Caco-2 (cell line): ENCODE results near the gene EIF3A. TPM values are rescaled to one million over a fixed set of nuclear protein-coding genes. Genes with fewer than 3 reads are reported as not detected.

Experiments used
- BruUV-seq: library from RNA; stranded (reverse); fragments of 400-500 nt; replicated peaks from 2 replicates; lab custom pipeline; 2021; lab: Mats Ljungman, UMichigan
- CTCF ChIA-PET: fragments of 300-600 bp; sonication (Branson Sonifier 250); formaldehyde crosslinking; loops from one replicate; lab custom pipeline; 2022; ENCODE audit warnings: antibody characterized with exemption; lab: Charles Lee
- POLR2A ChIA-PET: fragments of 300-600 bp; sonication (Branson Sonifier 250); formaldehyde crosslinking; loops from one replicate; lab custom pipeline; 2022; ENCODE audit warnings: antibody characterized with exemption; lab: Charles Lee
- DNase-seq, 2 experiments: peaks; one replicate each; pipeline versions ENCODE4 v3.0.0 to v3.0.0-alpha.2; 2020 to 2022
- H3K27me3 ChIP-seq: replicated peaks from 2 replicates; pipeline ENCODE4 v1.6.0; 2011; ENCODE audit warnings: low read length; ENCODE audit not compliant: control insufficient read depth, insufficient read depth
- H3K36me3 ChIP-seq: 2 replicates; pipeline ENCODE4 v1.5.1; 2011; ENCODE audit warnings: low read length; ENCODE audit not compliant: control insufficient read depth, insufficient read depth
- H3K4me1 ChIP-seq: fragments of 250-450 bp; sonication (Bioruptor Pico); 2 replicates; pipeline ENCODE4 v1.5.1; 2020; ENCODE audit warnings: mild to moderate bottlenecking
- H3K4me3 ChIP-seq: 2 replicates; pipeline ENCODE4 v1.5.1; 2011; ENCODE audit warnings: low read depth, mild to moderate bottlenecking, control low read depth, low read length
- H3K9me3 ChIP-seq: fragments of 250-450 bp; sonication (Bioruptor Pico); 2 replicates; pipeline ENCODE4 v1.5.1; 2020; ENCODE audit warnings: mild to moderate bottlenecking, moderate library complexity
- H3K27ac Mint-ChIP-seq: one replicate; pipeline ENCODE4 v1.8.0; 2022; ENCODE audit warnings: mixed read lengths; ENCODE audit not compliant: unreplicated experiment
- H3K27me3 Mint-ChIP-seq: one replicate; pipeline ENCODE4 v1.8.0; 2022; ENCODE audit warnings: mixed read lengths; ENCODE audit not compliant: insufficient read depth, unreplicated experiment
- H3K36me3 Mint-ChIP-seq: one replicate; pipeline ENCODE4 v1.8.0; 2022; ENCODE audit warnings: mild to moderate bottlenecking, mixed read lengths; ENCODE audit not compliant: insufficient read depth, unreplicated experiment
- H3K4me1 Mint-ChIP-seq: one replicate; pipeline ENCODE4 v1.8.0; 2022; ENCODE audit warnings: low read depth, mixed read lengths; ENCODE audit not compliant: unreplicated experiment
- H3K4me3 Mint-ChIP-seq: one replicate; pipeline ENCODE4 v1.8.0; 2022; ENCODE audit warnings: mild to moderate bottlenecking, moderate library complexity, mixed read lengths; ENCODE audit not compliant: unreplicated experiment
- H3K9me3 Mint-ChIP-seq: one replicate; pipeline ENCODE4 v1.8.0; 2022; ENCODE audit warnings: mixed read lengths; ENCODE audit not compliant: unreplicated experiment
- CTCF ChIP-seq, 2 experiments: fragments of 200-600 bp in 1 of 2; IDR thresholded peaks; 1 replicate in 1 of 2; 2 replicates in 1 of 2; pipeline versions ENCODE4 v1.5.1 to v1.8.0; 2011 to 2022; ENCODE audit warnings: antibody characterized with exemption in 1 of 2, control low read depth in 1 of 2, inconsistent platforms in 1 of 2, low read depth in 1 of 2, low read length in 1 of 2, mild to moderate bottlenecking in 1 of 2, moderate library complexity in 1 of 2; ENCODE audit not compliant: insufficient read depth in 1 of 2, severe bottlenecking in 1 of 2, unreplicated experiment in 1 of 2
- intact Hi-C: fragments of 100-400 bp; cut with micrococcal nuclease; formaldehyde crosslinking; loops from one replicate; pipeline ENCODE4 v1.10.0; 2022; ENCODE audit not compliant: unreplicated experiment
- total RNA-seq: library from RNA; stranded (reverse); gene quantifications from 2 replicates; pipeline ENCODE4 v1.2.3, GENCODE V29; 2022

EIF3A gene
- total RNA-seq, 1 experiment from 2014 or later, result 146 TPM

- H3K36me3 Mint-ChIP-seq, result peaks cover 97% of the 10 kb centered on the region
- BruUV-seq, result no TSS peak
- intact Hi-C loops, result no loop called here
- peaks cover 20% of the 10 kb centered on the region for H3K4me1 Mint-ChIP-seq
- no peaks in the 10 kb centered on the region for H3K9me3 Mint-ChIP-seq
- no peaks in the 10 kb centered on the region for H3K9me3 ChIP-seq
- no peak for DNase-seq
- no peaks in the 10 kb centered on the region for H3K27me3 ChIP-seq
- TF ChIP-seq CTCF (IDR thresholded peaks at IDR 0.05; ENCODE audit: insufficient read depth in 1 of 2, low read depth in 1 of 2, low read length in 1 of 2, severe bottlenecking in 1 of 2, unreplicated experiment in 1 of 2), result no peak
- H3K4me3 Mint-ChIP-seq, result no peak overlapping the region
- H3K27ac Mint-ChIP-seq, result no peak overlapping the region
- POLR2A ChIA-PET, result no interaction called here
- CTCF ChIA-PET, result no interaction called here
- no peaks in the 10 kb centered on the region for H3K4me1 ChIP-seq
- H3K36me3 ChIP-seq, result peaks cover 8% of the 10 kb centered on the region
- H3K27me3 Mint-ChIP-seq, result no peaks in the 10 kb centered on the region
- H3K4me3 ChIP-seq, result no peak overlapping the region
These were observed 35.1 kb downstream of the EIF3A start for GRCh38 chr10:119045561-119045960.

- DNase-seq, result no peak
- ChIA-PET CTCF (no interaction called here), POLR2A (no interaction called here)
- TSS peak; percentile 99 for BruUV-seq
- no peak overlapping the region for H3K4me3 Mint-ChIP-seq
- H3K27me3 Mint-ChIP-seq, result no peaks in the 10 kb centered on the region
- peaks cover 5% of the 10 kb centered on the region for H3K36me3 ChIP-seq
- intact Hi-C loops, result no loop called here
- H3K4me1 ChIP-seq, result no peaks in the 10 kb centered on the region
- no peaks in the 10 kb centered on the region for H3K9me3 Mint-ChIP-seq
- no peak for TF ChIP-seq CTCF (IDR thresholded peaks at IDR 0.05; ENCODE audit: insufficient read depth in 1 of 2, low read depth in 1 of 2, low read length in 1 of 2, severe bottlenecking in 1 of 2, unreplicated experiment in 1 of 2)
- peaks cover 7% of the 10 kb centered on the region for H3K4me1 Mint-ChIP-seq
- H3K9me3 ChIP-seq, result no peaks in the 10 kb centered on the region
- H3K4me3 ChIP-seq, result no peak overlapping the region
- peak overlapping the region; percentile 61 for H3K27ac Mint-ChIP-seq
- no peaks in the 10 kb centered on the region for H3K27me3 ChIP-seq
- peaks cover 97% of the 10 kb centered on the region for H3K36me3 Mint-ChIP-seq
These were observed 38.4 kb downstream of the EIF3A start for GRCh38 chr10:119042169-119042568.

GRCh38 chr10:119041326-119041725, 39.3 kb downstream of the EIF3A start:
- Histone ChIP-seq H3K4me3 (no peak overlapping the region), H3K9me3 (no peaks in the 10 kb centered on the region), H3K27me3 (no peaks in the 10 kb centered on the region), H3K36me3 (peaks cover 5% of the 10 kb centered on the region), H3K4me1 (no peaks in the 10 kb centered on the region)
- no peaks in the 10 kb centered on the region for H3K27me3 Mint-ChIP-seq
- H3K4me1 Mint-ChIP-seq, result peaks cover 7% of the 10 kb centered on the region
- no TSS peak for BruUV-seq
- no peak overlapping the region for H3K4me3 Mint-ChIP-seq
- H3K27ac Mint-ChIP-seq, result no peak overlapping the region
- TF ChIP-seq CTCF (IDR thresholded peaks at IDR 0.05; ENCODE audit: insufficient read depth in 1 of 2, low read depth in 1 of 2, low read length in 1 of 2, severe bottlenecking in 1 of 2, unreplicated experiment in 1 of 2), result no peak
- peaks cover 97% of the 10 kb centered on the region for H3K36me3 Mint-ChIP-seq
- intact Hi-C loops, result no loop called here
- CTCF ChIA-PET, result no interaction called here
- DNase-seq, result no peak
- H3K9me3 Mint-ChIP-seq, result no peaks in the 10 kb centered on the region
- POLR2A ChIA-PET, result no interaction called here
